SK-N-MC (cell line): Measurements from ENCODE around the gene GFOD1.

Experiments
- EZH2 ChIP-seq: fragments of 200-600 bp; sonication (generic); IDR thresholded peaks from one replicate; pipeline ENCODE4 v1.6.1; 2017; ENCODE audit warnings: antibody characterized with exemption
- FOXP2 ChIP-seq: optimal IDR thresholded peaks from 2 replicates; pipeline ENCODE3; 2011; ENCODE audit warnings: mild to moderate bottlenecking, moderate library complexity; ENCODE audit not compliant: insufficient read depth; ENCODE audit errors: extremely low read length, control extremely low read depth
- POLR2AphosphoS5 ChIP-seq: IDR thresholded peaks from 2 replicates; pipeline ENCODE4 v1.6.1; 2012; ENCODE audit warnings: mild to moderate bottlenecking, low read depth, low read length, borderline replicate concordance

DNA sequence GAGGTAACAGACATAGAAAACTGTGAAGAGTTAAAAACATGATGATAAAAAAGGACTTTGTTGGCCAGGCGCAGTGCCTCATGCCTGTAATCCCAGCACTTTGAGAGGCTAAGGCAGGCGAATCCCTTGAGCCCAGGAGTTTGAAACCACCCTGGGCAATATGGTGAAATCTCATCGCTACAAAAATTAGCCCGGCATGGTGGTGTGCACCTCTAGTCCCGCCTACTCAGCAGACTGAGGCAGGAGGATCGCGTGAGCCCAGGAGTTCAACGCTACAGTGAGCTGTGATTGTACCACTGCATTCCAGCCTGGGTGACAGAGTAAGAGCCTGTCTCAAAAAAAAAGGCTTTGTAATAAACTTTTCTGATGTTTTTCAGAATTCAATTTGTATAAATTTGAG, 60.1 kb downstream of the GFOD1 start:
- TF ChIP-seq FOXP2 (no peak), EZH2 (no peak), POLR2AphosphoS5 (no peak)
